CD14-positive monocyte (primary cell): ENCODE data around the gene BRD8. TPM values are rescaled to one million over a fixed set of nuclear protein-coding genes. Genes with fewer than 3 reads are reported as not detected.

Experiments used
- DNase-seq, 3 donors: peaks; one replicate each; pipeline ENCODE4 v3.0.0-alpha.2; 2011 to 2022
- H2AFZ ChIP-seq: 2 replicates; pipeline ENCODE4 v1.6.0; 2012; ENCODE audit warnings: mild to moderate bottlenecking, low read depth, low read length, inconsistent platforms; ENCODE audit not compliant: insufficient read depth, poor library complexity, severe bottlenecking
- H3K27ac ChIP-seq, 2 donors: 1 replicate in 1 of 2; 2 replicates in 1 of 2; pipeline ENCODE4 v1.5.1; 2012 to 2013; ENCODE audit warnings: low read length in 2 of 2, control low read depth in 1 of 2, inconsistent platforms in 1 of 2, low read depth in 1 of 2, mild to moderate bottlenecking in 1 of 2
- H3K27me3 ChIP-seq, 2 donors: one replicate each; pipeline versions ENCODE4 v1.6.0 to v1.6.1; 2011 to 2013; ENCODE audit warnings: low read length in 2 of 2; ENCODE audit not compliant: control insufficient read depth in 2 of 2, insufficient read depth in 2 of 2
- H3K36me3 ChIP-seq, 2 donors: replicated peaks in 1 of 2; 1 replicate in 1 of 2; 2 replicates in 1 of 2; pipeline versions ENCODE4 v1.5.1 to v1.6.1; 2012 to 2013; ENCODE audit warnings: low read length in 2 of 2, control low read depth in 1 of 2, inconsistent platforms in 1 of 2, mild to moderate bottlenecking in 1 of 2; ENCODE audit not compliant: insufficient read depth in 2 of 2, control insufficient read depth in 1 of 2
- H3K4me1 ChIP-seq, 2 donors: 1 replicate in 1 of 2; 2 replicates in 1 of 2; pipeline versions ENCODE4 v1.5.1 to v1.6.1; 2012 to 2013; ENCODE audit warnings: low read length in 2 of 2, control low read depth in 1 of 2, inconsistent platforms in 1 of 2, mild to moderate bottlenecking in 1 of 2, moderate library complexity in 1 of 2; ENCODE audit not compliant: insufficient read depth in 2 of 2, control insufficient read depth in 1 of 2
- H3K4me2 ChIP-seq: replicated peaks from 2 replicates; pipeline ENCODE3; 2012; ENCODE audit warnings: low read length, moderate library complexity, mild to moderate bottlenecking; ENCODE audit not compliant: poor library complexity, severe bottlenecking; ENCODE audit errors: extremely low read depth
- H3K4me3 ChIP-seq, 3 experiments: fragments of 200-600 bp in 1 of 3; sonication (generic) in 1 of 3; replicated peaks in 1 of 3; 1 replicate in 2 of 3; 2 replicates in 1 of 3; pipeline ENCODE4 v1.5.1; 2011 to 2013; ENCODE audit warnings: low read length in 3 of 3, mild to moderate bottlenecking in 3 of 3, control low read depth in 2 of 3, low read depth in 2 of 3, inconsistent platforms in 1 of 3, moderate library complexity in 1 of 3
- H3K79me2 ChIP-seq: 2 replicates; pipeline ENCODE4 v1.6.0; 2012; ENCODE audit warnings: mild to moderate bottlenecking, control low read depth, inconsistent platforms, low read length, moderate library complexity; ENCODE audit not compliant: insufficient read depth
- H3K9ac ChIP-seq: 2 replicates; pipeline ENCODE4 v1.6.0; 2017; ENCODE audit warnings: low read length, mild to moderate bottlenecking; ENCODE audit not compliant: insufficient read depth, poor library complexity, severe bottlenecking
- H3K9me3 ChIP-seq, 2 donors: replicated peaks in 1 of 2; 1 replicate in 1 of 2; 2 replicates in 1 of 2; pipeline versions ENCODE4 v1.5.1 to v1.6.1; 2012 to 2013; ENCODE audit warnings: low read length in 2 of 2, control low read depth in 1 of 2; ENCODE audit not compliant: control insufficient read depth in 1 of 2, insufficient read depth in 1 of 2
- H4K20me1 ChIP-seq: 2 replicates; pipeline ENCODE4 v1.6.0; 2012; ENCODE audit warnings: mild to moderate bottlenecking, low read length, control low read depth, moderate library complexity; ENCODE audit not compliant: insufficient read depth
- H3K27ac Mint-ChIP-seq, 7 donors: one replicate each; pipeline ENCODE4 v1.8.0; 2020; ENCODE audit warnings: mild to moderate bottlenecking in 7 of 7, mixed read lengths in 7 of 7, moderate library complexity in 6 of 7, inconsistent platforms in 2 of 7
- H3K27me3 Mint-ChIP-seq, 3 donors: one replicate each; pipeline ENCODE4 v1.8.0; 2021 to 2022; ENCODE audit warnings: low read depth in 3 of 3, mild to moderate bottlenecking in 3 of 3, mixed read lengths in 3 of 3, moderate library complexity in 3 of 3, inconsistent platforms in 1 of 3
- H3K36me3 Mint-ChIP-seq, 2 donors: one replicate each; pipeline ENCODE4 v1.8.0; 2020; ENCODE audit warnings: mixed read lengths in 2 of 2, inconsistent platforms in 1 of 2, mild to moderate bottlenecking in 1 of 2
- H3K4me1 Mint-ChIP-seq: one replicate; pipeline ENCODE4 v1.8.0; 2020; ENCODE audit warnings: mild to moderate bottlenecking, mixed read lengths
- H3K4me3 Mint-ChIP-seq, 2 donors: one replicate each; pipeline ENCODE4 v1.8.0; 2020; ENCODE audit warnings: mild to moderate bottlenecking in 2 of 2, mixed read lengths in 2 of 2, moderate library complexity in 1 of 2
- H3K9me3 Mint-ChIP-seq, 7 donors: one replicate each; pipeline ENCODE4 v1.8.0; 2020 to 2022; ENCODE audit warnings: mixed read lengths in 7 of 7, mild to moderate bottlenecking in 6 of 7, moderate library complexity in 6 of 7, inconsistent platforms in 2 of 7
- CTCF ChIP-seq: fragments of 200-600 bp; IDR thresholded peaks from one replicate; pipeline ENCODE4 v1.8.0; 2022; ENCODE audit warnings: antibody characterized with exemption, mild to moderate bottlenecking
- WGBS: methylation state at CpG from one replicate; pipeline ENCODE4 v1.1.5; 2013; ENCODE audit warnings: missing lambda C conversion rate; ENCODE audit not compliant: insufficient coverage; 5-methylcytosine and 5-hydroxymethylcytosine counted together
- intact Hi-C, 2 donors: fragments of 100-400 bp; cut with micrococcal nuclease; formaldehyde crosslinking; loops; one replicate each; pipeline versions ENCODE4 v1.15.0 to v1.15.1; 2023
- polyA plus RNA-seq, 3 donors: library from polyadenylated mRNA; depleted of rRNA in 1 of 3; unstranded in 2 of 3; stranded (reverse) in 1 of 3; fragments of 300-500 nt in 2 of 3; fragments of >200 nt in 1 of 3; fragmentation: Illumina TruSeq in 2 of 3; gene quantifications; 1 replicate in 2 of 3; 2 replicates in 1 of 3; pipeline ENCODE4 v1.2.3, GENCODE V29; 2012 to 2021
- small RNA-seq: library from RNA; depleted of rRNA; stranded (forward); fragments of <200 nt; gene quantifications from one replicate; pipeline ENCODE3, GENCODE V24; 2012; ENCODE audit warnings: low read depth; ENCODE audit not compliant: insufficient read length

BRD8 gene
- polyA plus RNA-seq, 3 donors = 9.8 to 19.6 (median 17.6) TPM

DNA sequence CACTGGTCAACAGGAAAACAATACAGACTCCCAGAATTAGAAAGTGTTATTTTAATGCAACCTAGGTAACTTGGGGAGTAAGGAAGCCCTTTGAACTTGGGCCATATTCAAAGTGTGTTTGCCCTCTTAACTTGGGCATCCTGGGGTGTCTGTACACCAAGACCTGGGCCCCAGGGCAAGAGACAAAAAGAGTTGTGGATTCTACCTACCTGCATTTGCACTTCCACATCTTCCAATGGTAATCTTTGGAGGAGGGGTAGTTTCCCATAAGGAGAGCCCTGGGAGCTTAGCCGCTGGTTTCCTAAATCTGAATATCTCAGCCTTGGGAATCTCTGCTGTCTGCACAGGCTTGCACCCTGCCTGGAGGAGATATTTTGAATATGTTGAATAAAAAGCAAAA is 86.1 kb downstream of the BRD8 start:
- no peak overlapping the region for H3K4me3 ChIP-seq
- no peak overlapping the region for H2AFZ ChIP-seq
- no peaks in the 10 kb centered on the region for H4K20me1 ChIP-seq
- Mint-ChIP-seq H3K27ac (no peak overlapping the region), H3K4me1 (peaks cover 4% of the 10 kb centered on the region), H3K4me3 (no peak overlapping the region), H3K27me3 (peaks cover 5 to 8% (median 7%) of the 10 kb centered on the region in 3 donors), H3K36me3 (no peaks in the 10 kb centered on the region), H3K9me3 (peaks cover 0 to 2% (median 0%) of the 10 kb centered on the region in 7 donors)
- no peak for DNase-seq
- no peaks in the 10 kb centered on the region for H3K79me2 ChIP-seq
- TF ChIP-seq CTCF = no peak
- H3K4me1 ChIP-seq = no peaks in the 10 kb centered on the region
- no peak overlapping the region for H3K9ac ChIP-seq
- intact Hi-C loops = no loop called here
- no peaks in the 10 kb centered on the region for H3K36me3 ChIP-seq
- no peak overlapping the region for H3K27ac ChIP-seq
- H3K4me2 ChIP-seq = no peak overlapping the region
- no peaks in the 10 kb centered on the region for H3K9me3 ChIP-seq
- H3K27me3 ChIP-seq = no peaks in the 10 kb centered on the region
- no CpG with 5 or more reads among the region's 1 CpG for WGBS

- TF ChIP-seq CTCF = no peak
- intact Hi-C loops = no loop called here
- Histone ChIP-seq H3K79me2 (no peaks in the 10 kb centered on the region), H3K4me2 (no peak overlapping the region), H3K9ac (no peak overlapping the region), H3K27me3 (no peaks in the 10 kb centered on the region), H3K4me1 (no peaks in the 10 kb centered on the region), H3K4me3 (no peak overlapping the region), H3K9me3 (no peaks in the 10 kb centered on the region), H2AFZ (no peak overlapping the region), H3K36me3 (no peaks in the 10 kb centered on the region), H4K20me1 (no peaks in the 10 kb centered on the region), H3K27ac (no peak overlapping the region)
- WGBS = 100% methylated on average over 1 of the region's 4 CpGs
- Mint-ChIP-seq H3K27ac (no peak overlapping the region), H3K4me1 (peaks cover 4% of the 10 kb centered on the region), H3K27me3 (peaks cover 5 to 7% (median 6%) of the 10 kb centered on the region in 3 donors), H3K36me3 (no peaks in the 10 kb centered on the region), H3K9me3 (peaks cover 0 to 2% (median 0%) of the 10 kb centered on the region in 7 donors), H3K4me3 (no peak overlapping the region)
- no peak for DNase-seq
Measured at GRCh38 chr5:138091685-138092084, 86.7 kb downstream of the BRD8 start.

Small RNA genes lying within 50 kb of the gene (small RNA-seq; reads per million reads assigned to genes)
- gene RNU6-460P (1.2 reads per million), gene RNU6-888P (not detected)

Other genes starting within 250 kb of the BRD8 start
- 10 to 100 TPM; 11.5 to 17.0 (median 12.9) TPM for gene FAM13B, start 145.6 kb downstream of the BRD8 start, polyA plus RNA-seq
- not detected for gene WNT8A, start 94.6 kb downstream of the BRD8 start, polyA plus RNA-seq
- not detected for gene NME5, start 39.2 kb downstream of the BRD8 start, polyA plus RNA-seq
- gene KIF20A, start 482 bp upstream of the BRD8 start, polyA plus RNA-seq = not detected
- 10 to 100 TPM in 2 of 3 donors, 1 to 10 TPM in 1; 7.8 to 15.9 (median 12.8) TPM for gene CDC23, start 34.7 kb upstream of the BRD8 start, polyA plus RNA-seq
- not detected for gene GFRA3, start 96.0 kb upstream of the BRD8 start, polyA plus RNA-seq
- not detected for gene CDC25C, start 153.2 kb upstream of the BRD8 start, polyA plus RNA-seq
- 10 to 100 TPM; 24.9 to 92.2 (median 28.7) TPM for gene FAM53C, start 159.6 kb upstream of the BRD8 start, polyA plus RNA-seq
- gene KDM3B, start 174.1 kb upstream of the BRD8 start, polyA plus RNA-seq = 10 to 100 TPM; 11.7 to 52.1 (median 17.4) TPM